IPS DF 4.7 (cell line): Measurements from ENCODE around the gene ZNF506.
A peak's percentile ranks its signal among the peaks of the same experiment; 100 is the strongest.
"Not testable (repeated sequence)": the region's sequence is repeated elsewhere in the genome, so short reads cannot be mapped to it uniquely, and the experiment has no call there.

Source experiments
- DNase-seq: peaks from one replicate; pipeline ENCODE4 v3.0.0-alpha.2; 2013; ENCODE audit warnings: low spot score; ENCODE audit errors: extremely low read depth

ZNF506 gene

GRCh38 chr19:19781791-19782190 lies 39.8 kb downstream of the ZNF506 start:
- DNase-seq, result not testable (repeated sequence)

- no peak for DNase-seq
Observed at GRCh38 chr19:19778666-19779065, 42.9 kb downstream of the ZNF506 start.

GRCh38 chr19:19777692-19778091 lies 43.9 kb downstream of the ZNF506 start:
- DNase-seq, result no peak

DNA sequence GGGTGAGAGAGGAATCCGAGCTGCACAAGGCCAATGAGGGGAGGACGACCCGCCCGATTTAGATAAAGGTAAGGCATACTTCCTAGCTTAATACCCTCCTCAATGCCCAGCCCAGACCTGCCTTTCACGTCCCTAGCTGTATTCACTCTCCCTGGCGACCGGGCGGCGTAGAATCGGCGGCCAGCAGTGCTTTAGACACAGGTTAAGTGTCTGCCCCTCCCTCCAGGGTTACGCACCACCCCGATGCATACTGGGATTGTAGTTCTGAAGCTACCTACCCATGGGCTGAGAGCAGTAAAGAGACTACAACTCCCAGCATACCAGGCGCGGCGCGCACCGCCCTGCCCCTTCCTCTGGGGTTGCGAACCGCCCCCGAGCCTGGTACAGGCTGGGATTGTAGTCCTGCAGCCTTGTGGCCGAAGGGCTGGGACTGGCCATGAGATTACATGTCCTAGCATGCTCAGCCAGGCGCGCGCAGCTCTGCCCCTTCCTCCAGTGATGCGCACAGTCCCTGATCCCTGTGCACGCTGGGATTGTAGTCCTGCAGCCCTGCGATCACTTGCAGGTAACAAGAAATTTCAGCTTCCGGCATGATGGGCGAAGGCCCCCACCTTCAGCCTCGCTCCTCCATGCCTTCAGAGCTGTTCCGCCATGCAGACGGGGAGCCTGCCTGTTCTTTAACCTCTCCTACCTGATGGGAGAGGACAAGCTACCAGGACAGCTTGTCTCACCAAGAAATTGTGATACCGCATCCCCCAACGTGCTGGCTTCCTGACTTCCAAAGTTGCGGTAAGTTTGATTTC lies 45.1 kb downstream of the ZNF506 start:
- DNase-seq, result peak; percentile 94

GRCh38 chr19:19775891-19776205 lies 45.7 kb downstream of the ZNF506 start:
- DNase-seq, result no peak

DNA sequence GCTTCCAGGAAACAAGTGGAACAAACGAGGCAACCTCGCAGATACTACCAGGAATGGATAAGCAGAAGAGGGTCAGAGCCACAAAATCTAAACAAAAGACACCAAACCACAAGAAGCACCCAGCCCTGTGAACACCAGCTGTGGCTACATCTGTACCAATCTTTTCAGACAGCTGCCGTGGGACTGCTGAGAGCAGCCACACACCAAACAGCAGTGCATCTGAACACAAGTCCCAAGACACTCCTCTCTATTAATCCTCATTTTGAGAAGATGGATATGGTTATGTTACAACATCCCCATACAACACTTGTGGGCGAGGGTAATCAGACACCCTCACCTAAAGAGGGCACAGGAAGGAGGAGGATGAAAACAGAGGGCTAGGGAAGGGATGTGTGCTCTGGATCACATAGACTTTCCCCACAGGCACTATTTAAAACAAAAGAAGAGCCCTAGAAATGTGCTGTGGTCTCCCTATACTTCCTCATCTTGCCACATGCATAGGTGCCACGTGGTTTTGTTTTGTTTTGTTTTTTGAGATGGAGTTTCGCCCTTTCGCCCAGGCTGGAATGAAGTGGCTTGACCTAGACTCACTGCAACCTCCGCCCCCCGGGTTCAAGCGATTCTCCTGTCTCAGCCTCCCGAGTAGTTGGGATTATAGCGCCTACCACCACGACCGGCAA lies 47.1 kb downstream of the ZNF506 start:
- DNase-seq, result no peak

DNA sequence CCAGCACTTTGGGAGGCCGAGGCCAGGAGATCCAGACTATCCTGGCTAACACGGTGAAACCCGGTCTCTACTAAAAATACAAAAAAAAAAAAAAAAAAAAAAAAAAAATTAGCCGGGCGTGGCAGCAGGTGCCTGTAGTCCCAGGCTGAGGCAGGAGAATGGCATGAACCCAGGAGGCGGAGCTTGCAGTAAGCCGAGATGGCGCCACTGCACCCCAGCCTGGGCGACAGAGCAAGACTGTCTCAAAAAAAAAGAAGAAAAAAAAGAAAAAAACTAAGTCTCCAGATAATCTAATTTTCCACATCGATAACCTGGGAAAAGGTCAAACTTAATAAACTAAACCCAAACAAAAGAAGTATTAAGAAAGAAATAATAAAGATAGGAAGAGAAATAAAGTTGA lies 49.6 kb downstream of the ZNF506 start:
- not testable (repeated sequence) for DNase-seq

GRCh38 chr19:19769971-19770370 lies 51.6 kb downstream of the ZNF506 start:
- DNase-seq, result not testable (repeated sequence)

DNA sequence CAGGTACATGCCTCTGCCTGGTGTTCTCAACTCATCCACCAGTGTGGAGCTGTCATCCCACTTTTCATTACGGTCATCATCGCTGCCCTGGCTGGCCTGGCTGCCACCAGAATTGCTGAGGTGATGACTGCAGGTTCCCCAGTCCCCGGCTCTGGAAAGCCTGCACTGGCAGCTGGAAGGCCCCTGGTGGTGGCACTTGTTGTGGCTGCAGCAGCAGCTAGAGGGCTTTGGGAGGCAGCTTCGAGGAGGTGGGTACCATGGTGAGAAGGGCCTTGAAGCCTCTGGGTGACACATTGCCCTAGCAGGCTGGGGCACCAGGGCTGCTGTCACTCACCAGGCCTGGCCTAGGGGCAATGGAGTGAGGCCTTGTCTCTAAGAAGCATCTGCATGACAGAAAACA lies 63.4 kb downstream of the ZNF506 start:
- no peak for DNase-seq

DNA sequence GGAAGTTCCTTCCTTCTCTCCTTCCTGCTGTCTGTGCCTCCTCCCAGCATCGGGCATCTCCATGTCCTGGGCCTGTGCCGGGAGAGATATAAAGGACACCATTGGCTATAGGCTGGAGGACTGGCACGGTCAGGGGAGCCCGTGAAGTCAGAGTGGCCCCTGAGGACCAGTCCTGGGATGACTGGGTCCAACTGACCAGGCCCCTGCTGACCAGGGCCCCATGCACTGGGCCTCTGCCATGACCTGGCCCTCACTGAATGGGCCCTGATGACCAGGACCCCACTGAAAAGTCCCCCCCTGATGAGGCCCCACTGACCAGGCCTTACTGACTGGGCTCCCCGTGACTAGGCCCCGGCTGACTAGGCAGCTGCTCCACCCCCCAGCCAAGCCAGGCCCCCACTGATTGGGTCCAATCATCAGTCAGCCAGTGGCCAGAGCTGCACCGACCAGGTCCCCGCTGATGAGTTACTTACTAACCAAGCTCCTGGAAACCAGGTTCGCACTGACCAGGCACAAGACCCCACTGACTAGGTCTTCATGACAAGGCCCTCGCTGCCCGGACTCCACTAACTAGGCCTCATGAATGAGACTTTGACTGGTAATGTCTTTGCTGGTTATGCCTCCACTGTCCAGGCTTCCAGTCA lies 68.7 kb downstream of the ZNF506 start:
- no peak for DNase-seq

- DNase-seq, result no peak
Observed at GRCh38 chr19:19751846-19752245, 69.7 kb downstream of the ZNF506 start.

DNA sequence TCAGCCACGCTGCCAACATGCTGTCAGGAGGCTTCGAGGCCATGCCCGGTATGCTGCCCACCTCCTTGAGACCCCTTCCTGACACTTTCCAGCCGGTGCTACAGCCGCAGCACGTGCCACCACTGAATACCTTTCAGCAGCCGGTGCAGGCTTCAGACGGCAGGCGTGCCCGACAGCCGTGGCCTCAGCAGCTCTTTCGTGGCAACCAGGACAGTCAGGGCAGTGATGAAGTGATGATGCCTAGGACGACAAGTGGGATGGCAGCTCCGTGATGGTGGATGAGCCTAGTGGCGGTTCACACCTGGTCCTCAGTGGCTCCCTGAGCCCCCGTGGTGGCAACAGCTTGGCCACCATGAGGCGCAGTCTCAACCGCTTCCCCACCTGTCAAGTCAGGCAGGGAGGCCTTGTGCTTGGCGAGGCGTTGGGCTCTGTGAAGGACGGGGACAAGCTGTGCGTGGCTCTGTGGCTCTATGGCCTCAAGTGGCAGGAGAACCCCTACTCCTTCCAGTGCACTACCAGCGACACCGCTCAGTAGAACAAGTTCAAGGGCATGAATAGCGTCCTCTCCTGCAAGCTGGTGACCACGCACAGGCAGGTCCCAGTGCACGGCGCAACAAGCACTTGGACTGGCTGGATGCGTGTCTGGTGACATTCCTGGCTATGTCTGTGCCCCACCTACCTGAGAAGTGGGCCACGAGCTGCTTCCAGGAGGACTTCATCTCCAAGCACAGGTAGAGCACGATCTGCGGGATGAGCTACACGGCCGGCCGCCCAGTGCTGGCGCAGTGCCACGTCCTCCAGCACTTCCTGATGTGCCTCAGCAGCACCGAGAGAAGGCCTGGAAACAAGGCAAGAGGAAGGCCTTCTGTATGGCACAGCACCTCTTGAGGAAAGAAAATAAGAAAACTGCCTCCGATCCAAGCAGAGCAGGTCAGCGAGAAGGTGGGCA lies 70.4 kb downstream of the ZNF506 start:
- DNase-seq, result no peak

- DNase-seq, result no peak
Observed at GRCh38 chr19:19749908-19750841, 71.4 kb downstream of the ZNF506 start.

DNA sequence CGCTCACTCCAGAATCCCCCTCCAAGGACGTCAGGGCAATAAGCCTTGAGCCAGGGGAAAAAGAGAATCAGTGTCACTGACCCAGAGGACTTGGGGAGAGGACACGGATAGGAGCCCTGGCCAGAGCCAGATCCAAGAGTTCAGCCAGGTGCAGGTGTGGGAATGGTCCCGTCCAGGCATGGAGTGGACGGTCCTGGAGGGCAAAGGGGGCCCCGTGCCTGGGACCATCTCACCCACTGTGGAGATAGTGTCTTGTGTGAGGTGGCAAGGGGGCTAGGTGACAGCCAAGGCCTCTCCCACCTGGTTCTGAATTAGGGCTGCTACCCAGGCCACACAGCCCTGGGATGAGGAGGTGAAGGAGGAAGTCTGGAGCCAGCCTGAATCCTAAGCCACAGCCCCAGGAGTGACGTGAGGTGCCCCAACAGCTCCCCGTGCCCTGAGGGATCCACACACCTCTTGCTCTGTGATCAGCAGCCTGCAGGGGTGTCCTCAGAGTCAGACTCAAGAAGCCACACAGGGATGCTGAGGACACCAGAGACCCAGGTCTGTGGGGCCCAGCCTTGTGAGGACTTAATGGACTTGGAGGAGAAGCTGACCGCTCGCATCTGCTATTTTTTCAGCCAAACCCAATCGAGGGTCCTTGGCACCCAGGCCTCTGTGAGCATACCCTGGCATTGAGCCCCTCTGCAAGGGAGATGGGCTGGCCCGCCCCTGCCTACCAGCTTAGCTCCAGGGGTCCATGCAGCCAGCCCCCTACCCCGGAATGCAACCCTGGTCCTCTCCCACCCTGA lies 72.2 kb downstream of the ZNF506 start:
- no peak for DNase-seq

GRCh38 chr19:19748249-19748938 lies 73.2 kb downstream of the ZNF506 start:
- no peak for DNase-seq

- no peak for DNase-seq
Observed at GRCh38 chr19:19747357-19748220, 74.0 kb downstream of the ZNF506 start.

- DNase-seq, result no peak
Observed at GRCh38 chr19:19746286-19747213, 75.0 kb downstream of the ZNF506 start.
